Hepatocyte (in vitro differentiated cells): ENCODE data around the gene TNNC1. TPM values are rescaled to one million over a fixed set of nuclear protein-coding genes. Genes with fewer than 3 reads are reported as not detected.
A peak's percentile ranks its signal among the peaks of the same experiment; 100 is the strongest.

ENCODE experiments used
- DNase-seq: peaks from one replicate; pipeline ENCODE4 v3.0.0-alpha.2; 2016; ENCODE audit warnings: low spot score
- H2AFZ ChIP-seq: fragments of 200-600 bp; sonication (generic); 2 replicates; pipeline ENCODE4 v1.6.0; 2016; ENCODE audit warnings: antibody characterized with exemption, mild to moderate bottlenecking
- H3K27ac ChIP-seq: fragments of 200-600 bp; sonication (generic); 2 replicates; pipeline ENCODE4 v1.5.1; 2016; ENCODE audit warnings: mild to moderate bottlenecking
- H3K27me3 ChIP-seq: fragments of 200-600 bp; sonication (generic); 2 replicates; pipeline ENCODE4 v1.6.1; 2016
- H3K36me3 ChIP-seq: fragments of 200-600 bp; sonication (generic); replicated peaks from 2 replicates; pipeline ENCODE4 v1.5.1; 2016; ENCODE audit warnings: low read depth; ENCODE audit not compliant: insufficient read depth
- H3K4me1 ChIP-seq: fragments of 200-600 bp; sonication (generic); 2 replicates; pipeline ENCODE4 v1.5.1; 2016; ENCODE audit warnings: mild to moderate bottlenecking, moderate library complexity; ENCODE audit not compliant: insufficient read depth
- H3K4me2 ChIP-seq: fragments of 200-600 bp; sonication (generic); 2 replicates; pipeline ENCODE4 v1.6.0; 2016
- H3K4me3 ChIP-seq: fragments of 200-600 bp; sonication (generic); 2 replicates; pipeline ENCODE4 v1.5.1; 2016; ENCODE audit warnings: mild to moderate bottlenecking
- H3K79me2 ChIP-seq: fragments of 200-600 bp; sonication (generic); 2 replicates; pipeline ENCODE4 v1.6.0; 2017; ENCODE audit warnings: mild to moderate bottlenecking
- H3K9me2 ChIP-seq: fragments of 200-600 bp; sonication (generic); replicated peaks from 2 replicates; pipeline ENCODE4 v1.6.0; 2017; ENCODE audit warnings: mild to moderate bottlenecking; ENCODE audit not compliant: insufficient read depth
- H3K9me3 ChIP-seq: fragments of 200-600 bp; sonication (generic); 2 replicates; pipeline ENCODE4 v1.5.1; 2016; ENCODE audit warnings: low read depth, mild to moderate bottlenecking
- H4K20me1 ChIP-seq: fragments of 200-600 bp; sonication (generic); 2 replicates; pipeline ENCODE4 v1.6.0; 2016; ENCODE audit warnings: mild to moderate bottlenecking; ENCODE audit not compliant: insufficient read depth, poor library complexity, severe bottlenecking
- EZH2 ChIP-seq: fragments of 200-600 bp; sonication (generic); IDR thresholded peaks from 2 replicates; pipeline ENCODE4 v1.6.1; 2016; ENCODE audit warnings: antibody characterized with exemption, mild to moderate bottlenecking, borderline replicate concordance
- EZH2phosphoT487 ChIP-seq: fragments of 200-600 bp; sonication (generic); IDR thresholded peaks from one replicate; pipeline ENCODE4 v1.6.1; 2018; ENCODE audit warnings: antibody characterized with exemption, mild to moderate bottlenecking, low read depth, moderate library complexity; ENCODE audit not compliant: unreplicated experiment, severe bottlenecking
- WGBS: methylation state at CpG from one replicate; pipeline ENCODE4 v1.1.6; 2016; ENCODE audit warnings: low lambda C conversion rate; ENCODE audit errors: missing lambda C conversion rate; 5-methylcytosine and 5-hydroxymethylcytosine counted together
- polyA plus RNA-seq: library from polyadenylated mRNA; unstranded; fragments of >200 nt; fragmentation: Nextera tagmentation; extraction: Ambion mirVana; gene quantifications from 2 replicates; pipeline ENCODE4 v1.2.1, GENCODE V29; 2016
- total RNA-seq: library from RNA; depleted of rRNA; stranded (reverse); fragments of >200 nt; gene quantifications from 2 replicates; pipeline ENCODE4 v1.2.3, GENCODE V29; 2014
- TF ChIP-seq, protein P1 (sequence below): fragments of 200-600 bp; sonication (generic); IDR thresholded peaks from 2 replicates; pipeline ENCODE4 v1.5.1; 2016; ENCODE audit warnings: antibody characterized with exemption, mild to moderate bottlenecking; ENCODE audit not compliant: poor library complexity

The TNNC1 gene
- total and polyA plus RNA-seq, 2 experiments from 2014 or later: 9.7 to 15.0 TPM

DNA sequence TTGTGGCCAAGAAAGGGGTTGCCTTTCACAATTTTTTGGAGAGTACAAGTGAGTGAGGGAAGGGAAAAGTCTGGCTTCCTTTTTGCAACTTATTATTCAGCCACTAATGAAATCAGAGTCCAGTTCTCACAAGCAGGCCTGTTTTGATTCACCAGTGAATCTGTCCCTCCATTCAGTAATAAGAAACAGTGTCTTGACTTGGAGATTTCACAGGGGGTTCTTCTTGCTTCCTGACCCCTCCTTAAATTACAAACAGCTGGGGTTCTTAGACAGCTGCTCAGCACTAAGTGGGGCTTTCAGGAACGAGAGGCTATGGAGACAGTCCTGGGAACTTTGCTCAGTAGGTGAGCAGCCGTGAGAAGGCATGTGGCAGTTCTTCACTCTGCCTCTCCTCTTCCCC is 33.5 kb downstream of the TNNC1 start:
- WGBS: 65% methylated on average over 2 of the region's 2 CpGs
- Histone ChIP-seq H2AFZ (no peak overlapping the region), H3K4me1 (no peaks in the 10 kb centered on the region), H3K9me2 (no peaks in the 10 kb centered on the region), H3K4me3 (no peak overlapping the region), H3K36me3 (no peaks in the 10 kb centered on the region), H4K20me1 (no peaks in the 10 kb centered on the region), H3K9me3 (no peaks in the 10 kb centered on the region), H3K27me3 (no peaks in the 10 kb centered on the region), H3K27ac (no peak overlapping the region), H3K4me2 (no peak overlapping the region), H3K79me2 (peaks cover 3% of the 10 kb centered on the region)
- no peak for TF ChIP-seq EZH2phosphoT487
- no peak for TF ChIP-seq EZH2
- DNase-seq: no peak

DNA sequence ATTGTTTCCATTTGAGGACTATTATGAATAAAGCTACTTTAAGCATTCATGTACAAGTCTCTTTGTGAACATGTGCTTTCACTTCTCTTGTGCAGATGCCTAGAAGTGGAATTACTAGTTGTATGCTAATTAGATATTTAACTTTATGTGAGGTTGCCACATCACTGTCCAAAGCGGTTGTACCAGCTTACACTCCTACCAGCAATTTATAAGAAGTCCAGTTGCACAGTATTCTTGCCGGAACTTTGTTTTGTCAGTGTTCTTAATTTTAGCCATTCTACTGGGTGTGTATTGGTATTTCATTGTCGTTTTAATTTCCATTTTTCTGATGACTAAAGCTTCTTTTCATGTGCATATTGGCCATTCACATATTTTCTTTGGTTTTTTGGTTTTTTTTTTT is 38.0 kb downstream of the TNNC1 start:
- Histone ChIP-seq H3K27me3 (no peaks in the 10 kb centered on the region), H3K79me2 (peaks cover 26% of the 10 kb centered on the region), H3K9me3 (no peaks in the 10 kb centered on the region), H3K27ac (no peak overlapping the region), H3K9me2 (no peaks in the 10 kb centered on the region), H3K36me3 (no peaks in the 10 kb centered on the region), H3K4me2 (no peak overlapping the region), H4K20me1 (no peaks in the 10 kb centered on the region), H2AFZ (no peak overlapping the region), H3K4me3 (no peak overlapping the region), H3K4me1 (peaks cover 17% of the 10 kb centered on the region)
- no peak for TF ChIP-seq EZH2phosphoT487
- TF ChIP-seq, protein P1, sequence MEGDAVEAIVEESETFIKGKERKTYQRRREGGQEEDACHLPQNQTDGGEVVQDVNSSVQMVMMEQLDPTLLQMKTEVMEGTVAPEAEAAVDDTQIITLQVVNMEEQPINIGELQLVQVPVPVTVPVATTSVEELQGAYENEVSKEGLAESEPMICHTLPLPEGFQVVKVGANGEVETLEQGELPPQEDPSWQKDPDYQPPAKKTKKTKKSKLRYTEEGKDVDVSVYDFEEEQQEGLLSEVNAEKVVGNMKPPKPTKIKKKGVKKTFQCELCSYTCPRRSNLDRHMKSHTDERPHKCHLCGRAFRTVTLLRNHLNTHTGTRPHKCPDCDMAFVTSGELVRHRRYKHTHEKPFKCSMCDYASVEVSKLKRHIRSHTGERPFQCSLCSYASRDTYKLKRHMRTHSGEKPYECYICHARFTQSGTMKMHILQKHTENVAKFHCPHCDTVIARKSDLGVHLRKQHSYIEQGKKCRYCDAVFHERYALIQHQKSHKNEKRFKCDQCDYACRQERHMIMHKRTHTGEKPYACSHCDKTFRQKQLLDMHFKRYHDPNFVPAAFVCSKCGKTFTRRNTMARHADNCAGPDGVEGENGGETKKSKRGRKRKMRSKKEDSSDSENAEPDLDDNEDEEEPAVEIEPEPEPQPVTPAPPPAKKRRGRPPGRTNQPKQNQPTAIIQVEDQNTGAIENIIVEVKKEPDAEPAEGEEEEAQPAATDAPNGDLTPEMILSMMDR: no peak
- no peak for TF ChIP-seq EZH2
- no peak for DNase-seq
- WGBS: 91% methylated on average over 3 of the region's 3 CpGs

DNA sequence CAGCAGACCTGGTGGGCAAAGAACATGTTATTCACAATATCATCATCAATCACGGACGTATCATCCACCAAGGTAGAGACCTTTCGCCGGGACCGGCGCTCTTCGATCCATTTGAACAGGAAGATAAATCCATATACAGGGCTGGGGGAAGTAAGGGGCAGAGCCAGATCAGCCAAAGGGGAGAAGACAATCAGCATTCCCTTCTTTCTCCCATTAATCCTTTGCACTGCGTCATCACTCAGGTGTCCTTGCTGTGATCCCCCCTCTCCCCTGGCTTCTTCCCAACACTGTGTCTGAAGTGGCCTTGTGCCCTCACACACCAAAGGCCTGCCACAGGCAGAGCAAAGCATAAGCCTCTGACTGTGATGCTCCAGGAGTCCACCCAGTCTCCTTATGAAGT is 45.4 kb downstream of the TNNC1 start:
- H3K4me2 ChIP-seq: peak overlapping the region; percentile 97
- no peaks in the 10 kb centered on the region for H3K27me3 ChIP-seq
- WGBS: 98% methylated on average over 8 of the region's 8 CpGs
- no peak overlapping the region for H2AFZ ChIP-seq
- no peak overlapping the region for H3K4me3 ChIP-seq
- TF ChIP-seq, protein P1: no peak
- TF ChIP-seq EZH2 (no peak), EZH2phosphoT487 (no peak)
- no peak for DNase-seq
- H3K9me2 ChIP-seq: no peaks in the 10 kb centered on the region
- H3K9me3 ChIP-seq: no peaks in the 10 kb centered on the region
- H3K27ac ChIP-seq: no peak overlapping the region
- peaks cover 23% of the 10 kb centered on the region for H3K4me1 ChIP-seq
- no peaks in the 10 kb centered on the region for H4K20me1 ChIP-seq
- peaks cover 44% of the 10 kb centered on the region for H3K79me2 ChIP-seq
- H3K36me3 ChIP-seq: no peaks in the 10 kb centered on the region

DNA sequence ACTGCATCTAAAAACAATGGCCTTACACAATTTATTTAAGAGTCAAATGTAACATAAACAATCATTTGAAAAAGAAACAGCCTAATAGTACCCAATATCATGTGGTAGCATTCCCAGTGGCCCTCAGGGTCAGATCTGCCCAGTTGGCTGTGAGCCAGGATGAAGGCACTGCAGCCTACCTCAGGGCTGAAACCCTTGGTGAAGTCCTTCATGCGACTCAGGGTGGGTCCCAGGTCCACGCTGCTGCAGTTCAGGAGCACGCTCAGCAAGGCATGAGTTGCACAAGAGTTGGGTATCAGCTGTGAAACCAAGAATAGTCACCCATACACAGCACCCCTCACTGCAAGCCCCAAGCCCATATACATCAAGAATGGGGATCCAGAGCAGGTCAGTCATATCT is 46.1 kb downstream of the TNNC1 start:
- H3K9me2 ChIP-seq: no peaks in the 10 kb centered on the region
- no peak for DNase-seq
- H4K20me1 ChIP-seq: no peaks in the 10 kb centered on the region
- H2AFZ ChIP-seq: no peak overlapping the region
- 94% methylated on average over 3 of the region's 3 CpGs for WGBS
- no peak overlapping the region for H3K4me3 ChIP-seq
- no peak overlapping the region for H3K27ac ChIP-seq
- H3K4me1 ChIP-seq: peaks cover 21% of the 10 kb centered on the region
- TF ChIP-seq EZH2phosphoT487 (no peak), EZH2 (no peak)
- TF ChIP-seq, protein P1: no peak
- H3K36me3 ChIP-seq: no peaks in the 10 kb centered on the region
- no peak overlapping the region for H3K4me2 ChIP-seq
- peaks cover 38% of the 10 kb centered on the region for H3K79me2 ChIP-seq
- H3K27me3 ChIP-seq: no peaks in the 10 kb centered on the region
- H3K9me3 ChIP-seq: no peaks in the 10 kb centered on the region
